NCI-H2107 treated with DMSO at 0.1 percent for 48 hours (cell line): Measurements from ENCODE around the gene KCNH1.
"Not testable (repeated sequence)": the region's sequence is repeated elsewhere in the genome, so short reads cannot be mapped to it uniquely, and the experiment has no call there.

ENCODE experiments used
- DNase-seq: peaks from one replicate; lab custom pipeline; 2025; ENCODE audit not compliant: unreplicated experiment; lab: John Stamatoyannopoulos, UW

Gene KCNH1

GRCh38 chr1:210692796-210693195 is 441.2 kb downstream of the KCNH1 start:
- DNase-seq = no peak

- peak; percentile 25 for DNase-seq
Measured at GRCh38 chr1:210691039-210691610, 442.8 kb downstream of the KCNH1 start.

- no peak for DNase-seq
Measured at GRCh38 chr1:210690236-210690635, 443.7 kb downstream of the KCNH1 start.

- no peak for DNase-seq
Measured at GRCh38 chr1:210689826-210690225, 444.1 kb downstream of the KCNH1 start.

- DNase-seq = no peak
Measured at GRCh38 chr1:210688512-210689234, 445.3 kb downstream of the KCNH1 start.

- no peak for DNase-seq
Measured at GRCh38 chr1:210687582-210688279, 446.2 kb downstream of the KCNH1 start.

GRCh38 chr1:210686841-210687240 is 447.1 kb downstream of the KCNH1 start:
- DNase-seq = no peak

- no peak for DNase-seq
Measured at GRCh38 chr1:210685295-210685650, 448.7 kb downstream of the KCNH1 start.

GRCh38 chr1:210684466-210685294 is 449.3 kb downstream of the KCNH1 start:
- no peak for DNase-seq

- DNase-seq = no peak
Measured at GRCh38 chr1:210683403-210684047, 450.4 kb downstream of the KCNH1 start.

- DNase-seq = no peak
Measured at GRCh38 chr1:210681158-210681557, 452.8 kb downstream of the KCNH1 start.

GRCh38 chr1:210678306-210678705 is 455.6 kb downstream of the KCNH1 start:
- DNase-seq = no peak

- DNase-seq = no peak
Measured at GRCh38 chr1:210677533-210677932, 456.4 kb downstream of the KCNH1 start.

GRCh38 chr1:210676539-210676938 is 457.4 kb downstream of the KCNH1 start:
- DNase-seq = no peak

- no peak for DNase-seq
Measured at GRCh38 chr1:210674151-210674550, 459.8 kb downstream of the KCNH1 start.

- DNase-seq = no peak
Measured at GRCh38 chr1:210669951-210670350, 464.0 kb downstream of the KCNH1 start.

GRCh38 chr1:210663730-210664573 is 470.0 kb downstream of the KCNH1 start:
- peak; percentile 86 for DNase-seq

GRCh38 chr1:210662291-210663050 is 471.5 kb downstream of the KCNH1 start:
- no peak for DNase-seq

- DNase-seq = not testable (repeated sequence)
Measured at GRCh38 chr1:210661520-210661919, 472.4 kb downstream of the KCNH1 start.
